Sigmoid colon (tissue), 4 donors: ENCODE data around the gene PROSER3.

ENCODE experiments used
- EP300 ChIP-seq, 4 donors: sonication (generic); formaldehyde crosslinking; IDR thresholded peaks; one replicate each; pipeline ENCODE4 v1.6.1; 2017; ENCODE audit warnings: antibody characterized with exemption in 4 of 4
- POLR2A ChIP-seq, 2 donors: fragments of 450-650 bp; IDR thresholded peaks; one replicate each; pipeline ENCODE4 v1.6.1; 2016; ENCODE audit warnings: antibody characterized with exemption in 2 of 2, mild to moderate bottlenecking in 2 of 2, moderate library complexity in 2 of 2
- POLR2AphosphoS5 ChIP-seq, 4 donors: sonication (generic); formaldehyde crosslinking; IDR thresholded peaks; one replicate each; pipeline ENCODE4 v1.6.1; 2017; ENCODE audit warnings: antibody characterized with exemption in 4 of 4
- TF ChIP-seq, protein P1 (sequence below), 4 experiments: fragments of 450-650 bp in 3 of 4; fragments of 200-600 bp in 1 of 4; IDR thresholded peaks; one replicate each; pipeline ENCODE4 v1.5.1; 2016 to 2019; ENCODE audit warnings: antibody characterized with exemption in 4 of 4, mild to moderate bottlenecking in 3 of 4, moderate library complexity in 2 of 4

GRCh38 chr19:35805526-35806102, 47.6 kb downstream of the PROSER3 start:
- TF ChIP-seq, protein P1, sequence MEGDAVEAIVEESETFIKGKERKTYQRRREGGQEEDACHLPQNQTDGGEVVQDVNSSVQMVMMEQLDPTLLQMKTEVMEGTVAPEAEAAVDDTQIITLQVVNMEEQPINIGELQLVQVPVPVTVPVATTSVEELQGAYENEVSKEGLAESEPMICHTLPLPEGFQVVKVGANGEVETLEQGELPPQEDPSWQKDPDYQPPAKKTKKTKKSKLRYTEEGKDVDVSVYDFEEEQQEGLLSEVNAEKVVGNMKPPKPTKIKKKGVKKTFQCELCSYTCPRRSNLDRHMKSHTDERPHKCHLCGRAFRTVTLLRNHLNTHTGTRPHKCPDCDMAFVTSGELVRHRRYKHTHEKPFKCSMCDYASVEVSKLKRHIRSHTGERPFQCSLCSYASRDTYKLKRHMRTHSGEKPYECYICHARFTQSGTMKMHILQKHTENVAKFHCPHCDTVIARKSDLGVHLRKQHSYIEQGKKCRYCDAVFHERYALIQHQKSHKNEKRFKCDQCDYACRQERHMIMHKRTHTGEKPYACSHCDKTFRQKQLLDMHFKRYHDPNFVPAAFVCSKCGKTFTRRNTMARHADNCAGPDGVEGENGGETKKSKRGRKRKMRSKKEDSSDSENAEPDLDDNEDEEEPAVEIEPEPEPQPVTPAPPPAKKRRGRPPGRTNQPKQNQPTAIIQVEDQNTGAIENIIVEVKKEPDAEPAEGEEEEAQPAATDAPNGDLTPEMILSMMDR (IDR thresholded peaks at IDR 0.05) = no peak
- TF ChIP-seq POLR2A (IDR thresholded peaks at IDR 0.05) (no peak), POLR2AphosphoS5 (IDR thresholded peaks at IDR 0.05) (no peak), EP300 (IDR thresholded peaks at IDR 0.05) (no peak)
